SK-N-SH treated with all-trans-retinoic acid at 6 μM for 48 hours (cell line): ENCODE data around the gene LUC7L.

ENCODE experiments used
- SNAI2 ChIP-seq: fragments of 250-450 bp; sonication (Bioruptor Pico); IDR thresholded peaks from 2 replicates; pipeline ENCODE4 v1.5.0; 2020; ENCODE audit warnings: mild to moderate bottlenecking, moderate library complexity
- ZC3H10 ChIP-seq: fragments of 250-450 bp; sonication (Bioruptor Pico); IDR thresholded peaks from 2 replicates; pipeline ENCODE4 v1.5.1; 2021; ENCODE audit warnings: mild to moderate bottlenecking, moderate library complexity
- ZFP30 ChIP-seq: fragments of 450-650 bp; formaldehyde crosslinking; IDR thresholded peaks from 2 replicates; pipeline ENCODE4 v1.5.0; 2022; ENCODE audit warnings: mild to moderate bottlenecking, moderate library complexity
- ZNF8 ChIP-seq: fragments of 450-650 bp; formaldehyde crosslinking; IDR thresholded peaks from 2 replicates; pipeline ENCODE4 v1.5.0; 2020; ENCODE audit warnings: mild to moderate bottlenecking, moderate library complexity

- TF ChIP-seq ZFP30 (CRISPR knock-in tag): no peak
- no peak for TF ChIP-seq ZNF8
- TF ChIP-seq SNAI2 (CRISPR knock-in tag): no peak
- no peak for TF ChIP-seq ZC3H10
These were observed 10.7 kb upstream of the LUC7L start for GRCh38 chr16:239948-240277.
